ENCODE results near the gene AGPAT2.

DNA sequence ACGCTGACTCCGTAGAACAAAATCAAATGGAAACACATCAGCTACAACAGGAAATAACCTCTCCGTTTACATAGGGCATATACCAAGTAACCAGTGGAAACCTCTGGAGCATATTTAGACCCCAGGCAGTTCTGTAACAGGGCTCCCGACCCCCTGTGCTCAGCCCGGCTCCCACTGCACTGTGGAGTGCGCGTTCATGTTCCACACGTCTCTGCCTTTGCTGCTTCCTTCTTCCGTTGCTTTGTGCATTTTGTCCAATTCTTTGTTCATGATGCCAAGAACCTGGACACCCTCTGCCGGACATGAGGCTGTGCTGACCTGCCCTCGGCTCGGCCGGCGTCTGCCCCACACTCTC, 5.9 kb upstream of the AGPAT2 start:
- no peak for TF ChIP-seq CTCF (IDR thresholded peaks at IDR 0.05; ENCODE audit: poor library complexity)
- TF ChIP-seq EZH2 (IDR thresholded peaks at IDR 0.05; ENCODE audit: borderline replicate concordance): no peak
- no peak for TF ChIP-seq EZH2phosphoT487 (IDR thresholded peaks at IDR 0.05; ENCODE audit: low read depth, severe bottlenecking, unreplicated experiment)
